SKM-1 treated with dmso at 0.1 percent for 144 hours (cell line): ENCODE results near the gene C4A.
"Not testable (repeated sequence)": the region's sequence is repeated elsewhere in the genome, so short reads cannot be mapped to it uniquely, and the experiment has no call there.

ENCODE experiments used
- DNase-seq: peaks from one replicate; lab custom pipeline; 2025; ENCODE audit not compliant: unreplicated experiment; lab: John Stamatoyannopoulos, UW

C4A gene

DNA sequence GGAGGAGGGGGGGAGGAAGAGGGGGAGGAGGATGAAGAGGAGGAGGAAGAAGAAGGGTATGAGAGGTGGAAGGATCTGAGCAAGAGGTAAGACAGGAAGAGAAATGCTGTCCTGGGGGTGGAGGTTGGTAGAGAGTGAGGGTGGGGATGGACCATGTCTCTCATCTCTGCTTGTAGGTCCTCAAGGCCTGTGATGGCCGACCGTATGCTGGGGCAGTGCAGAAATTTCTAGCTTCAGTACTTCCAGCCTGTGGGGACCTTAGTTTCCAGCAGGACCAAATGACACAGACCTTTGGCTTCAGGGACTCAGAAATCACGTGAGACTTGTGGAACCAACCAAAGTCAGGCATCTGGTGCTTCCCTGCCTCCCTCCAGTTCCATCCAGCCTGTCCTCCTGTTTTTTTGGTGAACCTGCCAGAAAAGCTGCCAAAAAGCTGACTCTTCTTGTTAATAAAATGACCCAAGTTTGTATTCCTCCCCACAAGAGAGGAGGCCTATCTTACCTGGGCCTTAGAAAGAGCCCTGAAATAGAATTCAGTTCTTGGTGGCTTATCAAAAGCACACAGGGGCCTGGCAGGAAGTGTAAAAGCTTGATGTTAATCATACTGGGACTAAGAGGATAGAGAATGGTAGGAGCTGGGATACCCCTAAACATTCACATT is 2.5 kb upstream of the C4A start:
- no peak for DNase-seq

DNA sequence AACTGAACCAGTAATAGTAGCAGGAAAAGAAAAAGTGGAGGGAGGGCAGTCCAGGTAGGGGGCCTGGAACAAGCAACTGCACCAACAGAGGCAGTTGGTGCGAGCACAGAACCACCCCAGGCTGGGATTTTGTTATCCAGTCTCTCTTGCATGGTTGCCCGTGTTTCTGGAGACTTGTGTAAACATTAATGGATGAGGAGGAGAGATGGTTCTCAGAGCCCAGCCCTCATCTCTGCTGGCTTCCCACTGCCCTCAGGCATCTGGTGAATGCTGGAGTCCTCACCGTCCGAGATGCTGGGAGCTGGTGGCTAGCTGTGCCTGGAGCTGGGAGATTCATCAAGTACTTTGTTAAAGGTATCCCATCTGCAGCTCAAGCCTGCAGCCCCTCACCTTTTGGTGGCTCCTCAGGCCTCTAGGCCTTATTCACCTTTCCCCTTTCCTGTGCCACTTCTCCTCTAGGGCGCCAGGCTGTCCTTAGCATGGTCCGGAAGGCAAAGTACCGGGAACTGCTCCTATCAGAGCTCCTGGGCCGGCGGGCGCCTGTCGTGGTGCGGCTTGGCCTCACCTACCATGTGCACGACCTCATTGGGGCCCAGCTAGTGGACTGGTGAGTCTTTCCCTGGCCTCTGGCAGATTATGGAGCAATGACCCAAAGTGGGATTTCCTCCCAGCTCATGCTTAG is 1.5 kb upstream of the C4A start:
- DNase-seq = not testable (repeated sequence)

DNA sequence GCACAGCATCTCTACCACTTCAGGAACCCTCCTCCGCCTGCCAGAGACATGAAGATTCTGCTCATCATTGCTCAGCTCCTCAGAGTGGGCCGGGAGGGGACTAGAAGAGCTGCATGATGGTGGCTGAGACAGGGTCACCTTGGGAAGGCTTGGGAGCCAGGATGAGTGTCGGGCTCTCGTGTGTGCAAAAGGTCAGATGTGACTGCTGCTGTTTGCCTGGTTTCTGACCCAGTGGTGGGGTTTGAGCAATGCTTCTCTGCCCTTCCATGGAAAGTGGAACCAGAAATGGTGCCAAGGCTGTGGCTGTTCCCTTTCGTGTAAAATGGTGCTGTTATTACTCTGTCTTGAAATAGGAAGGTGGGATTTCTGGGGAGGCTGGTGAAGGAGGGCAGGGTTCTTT is 859 bp upstream of the C4A start:
- not testable (repeated sequence) for DNase-seq

DNA sequence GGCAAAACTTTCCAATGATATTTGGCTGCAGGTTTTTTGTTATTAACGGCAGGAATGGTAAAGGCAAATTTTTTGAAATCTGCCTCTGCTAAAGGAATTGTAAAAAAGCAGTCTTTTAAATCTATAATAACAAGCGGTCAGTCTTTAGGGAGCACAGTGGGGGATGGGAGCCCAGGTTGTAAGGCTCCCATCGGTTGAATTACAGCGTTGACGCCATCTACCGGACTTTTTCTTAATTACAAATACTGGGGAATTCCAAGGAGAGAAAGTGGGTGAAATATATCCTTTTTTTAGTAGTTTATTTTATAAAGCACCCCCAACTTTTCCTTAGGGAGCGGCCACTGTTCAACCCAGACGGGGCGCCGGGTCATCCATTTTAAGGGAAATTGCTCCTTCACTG is 7.5 kb downstream of the C4A start:
- not testable (repeated sequence) for DNase-seq

DNA sequence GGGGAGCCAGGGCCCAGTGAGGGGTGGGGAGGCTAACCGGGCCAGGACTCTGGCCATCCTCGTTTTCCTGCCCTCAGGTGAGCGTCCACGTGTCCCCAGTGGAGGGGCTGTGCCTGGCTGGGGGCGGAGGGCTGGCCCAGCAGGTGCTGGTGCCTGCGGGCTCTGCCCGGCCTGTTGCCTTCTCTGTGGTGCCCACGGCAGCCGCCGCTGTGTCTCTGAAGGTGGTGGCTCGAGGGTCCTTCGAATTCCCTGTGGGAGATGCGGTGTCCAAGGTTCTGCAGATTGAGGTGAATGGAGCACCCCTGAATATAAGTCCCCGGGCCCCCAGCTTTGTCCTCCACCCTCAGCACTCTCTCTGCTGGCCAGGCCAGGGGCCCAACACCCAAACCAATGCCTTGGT is 12.6 kb downstream of the C4A start:
- DNase-seq = not testable (repeated sequence)

DNA sequence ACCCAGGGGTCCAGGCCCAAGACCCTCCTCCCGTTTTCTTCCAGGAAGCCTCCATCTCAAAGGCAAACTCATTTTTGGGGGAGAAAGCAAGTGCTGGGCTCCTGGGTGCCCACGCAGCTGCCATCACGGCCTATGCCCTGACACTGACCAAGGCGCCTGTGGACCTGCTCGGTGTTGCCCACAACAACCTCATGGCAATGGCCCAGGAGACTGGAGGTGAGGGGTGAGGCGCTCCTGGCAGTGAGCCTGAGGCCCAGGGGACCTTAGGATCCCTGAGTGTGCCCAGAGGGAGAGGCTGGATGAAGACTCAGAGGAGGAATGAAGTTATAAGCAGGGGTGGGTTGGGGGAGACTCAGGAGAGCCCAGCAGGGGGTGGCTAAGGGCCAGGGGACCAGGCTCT is 14.5 kb downstream of the C4A start:
- DNase-seq = not testable (repeated sequence)

DNA sequence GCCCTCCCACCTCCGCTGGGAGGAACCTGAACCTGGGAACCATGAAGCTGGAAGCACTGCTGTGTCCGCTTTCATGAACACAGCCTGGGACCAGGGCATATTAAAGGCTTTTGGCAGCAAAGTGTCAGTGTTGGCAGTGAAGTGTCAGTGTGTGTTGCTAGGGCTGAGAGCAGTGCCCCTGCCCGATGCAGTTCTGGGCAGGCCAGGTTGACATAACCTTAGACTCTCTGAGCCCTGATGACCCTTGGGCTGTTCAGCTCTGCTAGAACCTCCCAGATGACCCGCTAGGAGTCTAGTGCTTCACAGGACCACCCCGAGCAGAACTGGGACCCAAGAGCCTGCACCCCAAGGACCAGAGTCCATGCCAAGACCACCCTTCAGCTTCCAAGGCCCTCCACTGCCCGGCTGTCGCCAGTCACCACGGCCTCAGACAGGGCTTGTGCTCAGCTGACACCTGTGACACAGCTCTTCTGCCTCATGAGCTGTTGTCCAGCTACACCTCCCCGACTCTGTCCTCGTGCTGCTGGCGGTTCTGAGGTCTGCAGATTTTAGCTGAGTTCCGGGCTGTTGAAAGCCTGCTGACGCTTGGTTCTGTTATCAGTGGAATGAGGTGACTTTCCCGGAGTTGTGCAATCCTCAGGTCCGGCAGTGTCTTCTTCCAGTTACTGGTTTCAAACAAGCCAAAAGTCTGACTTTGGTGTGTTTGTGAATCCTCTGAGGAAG is 20.9 kb downstream of the C4A start:
- DNase-seq = not testable (repeated sequence)

DNA sequence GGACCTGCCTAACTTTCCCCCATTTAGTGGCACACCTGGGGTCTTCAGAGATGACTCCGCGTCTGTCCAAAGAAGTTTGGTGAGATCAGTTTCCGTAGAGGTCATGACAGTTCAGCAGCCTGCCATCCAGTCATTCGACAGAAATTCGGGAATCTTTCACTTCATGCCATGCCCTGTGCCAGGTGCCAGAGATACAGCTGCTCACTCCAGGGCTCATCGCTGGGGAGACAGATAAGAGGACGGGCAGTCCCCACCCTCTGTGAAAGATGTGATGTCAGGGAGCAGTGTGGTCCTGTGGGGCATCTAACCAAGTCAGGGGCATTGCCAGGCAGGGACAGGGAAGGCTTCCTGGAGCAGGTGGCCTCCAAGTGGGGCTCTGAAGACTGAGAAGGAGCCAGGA is 21.4 kb downstream of the C4A start:
- DNase-seq = not testable (repeated sequence)

DNA sequence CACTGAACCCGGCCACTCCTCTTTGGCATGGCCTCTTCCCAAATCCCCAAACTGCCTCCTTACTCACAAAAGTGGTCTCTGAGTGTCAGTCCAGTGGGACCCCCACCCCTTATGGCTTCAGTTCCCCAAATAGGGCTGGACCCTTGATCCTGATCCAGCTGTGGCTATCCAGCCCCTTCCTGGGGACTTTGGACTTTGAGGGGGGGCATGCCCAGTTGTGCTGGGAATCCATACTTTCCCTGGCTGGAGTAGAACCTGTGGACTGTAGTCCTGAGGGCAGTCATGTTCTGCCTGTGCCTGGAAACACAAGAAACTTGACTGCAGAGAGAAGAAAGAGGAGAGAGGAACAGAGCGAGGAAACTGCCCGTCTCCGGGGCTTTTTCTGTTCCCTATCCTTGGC is 22.5 kb downstream of the C4A start:
- not testable (repeated sequence) for DNase-seq

DNA sequence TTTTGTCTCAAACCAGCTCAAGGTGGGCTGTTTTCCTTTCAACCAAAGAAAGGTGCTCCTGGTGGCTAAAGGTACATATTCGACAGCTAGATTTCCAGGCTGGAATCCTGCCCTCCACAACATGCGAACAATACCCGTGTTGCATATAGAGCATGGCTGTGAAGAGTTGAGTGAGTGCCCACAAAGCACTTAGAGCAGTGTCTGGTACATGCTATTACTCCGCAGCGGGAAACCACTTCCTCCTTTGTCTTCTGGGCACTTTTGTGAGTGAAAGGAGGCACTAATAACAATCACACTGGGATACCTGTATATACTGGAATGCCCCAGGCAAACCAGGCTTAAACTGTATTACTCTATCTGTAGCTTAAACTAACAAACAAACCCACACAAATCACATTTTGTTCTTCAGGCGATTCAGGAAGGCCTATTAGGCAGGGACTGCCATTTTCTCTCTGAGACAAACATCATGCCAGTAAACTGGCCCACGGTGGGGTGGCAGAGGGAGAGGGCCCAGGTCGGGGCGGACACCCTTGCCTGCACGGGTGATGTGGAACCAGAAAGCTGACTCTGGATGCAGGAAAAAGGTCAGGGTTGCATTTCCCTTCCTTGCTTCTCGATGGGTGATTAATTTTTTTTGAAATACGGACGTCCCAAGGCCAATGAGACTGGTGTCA is 23.1 kb downstream of the C4A start:
- DNase-seq = not testable (repeated sequence)

DNA sequence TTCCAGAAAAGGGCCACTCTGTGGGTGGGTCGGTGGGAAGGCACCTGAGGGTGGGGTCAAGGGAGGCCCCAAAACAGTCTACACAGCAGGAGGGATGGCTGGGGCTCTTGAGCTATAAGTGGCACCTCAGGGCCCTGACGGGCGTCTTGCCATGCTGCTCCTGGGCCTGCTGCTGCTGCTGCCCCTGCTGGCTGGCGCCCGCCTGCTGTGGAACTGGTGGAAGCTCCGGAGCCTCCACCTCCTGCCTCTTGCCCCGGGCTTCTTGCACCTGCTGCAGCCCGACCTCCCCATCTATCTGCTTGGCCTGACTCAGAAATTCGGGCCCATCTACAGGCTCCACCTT is 23.7 kb downstream of the C4A start:
- DNase-seq = not testable (repeated sequence)

DNA sequence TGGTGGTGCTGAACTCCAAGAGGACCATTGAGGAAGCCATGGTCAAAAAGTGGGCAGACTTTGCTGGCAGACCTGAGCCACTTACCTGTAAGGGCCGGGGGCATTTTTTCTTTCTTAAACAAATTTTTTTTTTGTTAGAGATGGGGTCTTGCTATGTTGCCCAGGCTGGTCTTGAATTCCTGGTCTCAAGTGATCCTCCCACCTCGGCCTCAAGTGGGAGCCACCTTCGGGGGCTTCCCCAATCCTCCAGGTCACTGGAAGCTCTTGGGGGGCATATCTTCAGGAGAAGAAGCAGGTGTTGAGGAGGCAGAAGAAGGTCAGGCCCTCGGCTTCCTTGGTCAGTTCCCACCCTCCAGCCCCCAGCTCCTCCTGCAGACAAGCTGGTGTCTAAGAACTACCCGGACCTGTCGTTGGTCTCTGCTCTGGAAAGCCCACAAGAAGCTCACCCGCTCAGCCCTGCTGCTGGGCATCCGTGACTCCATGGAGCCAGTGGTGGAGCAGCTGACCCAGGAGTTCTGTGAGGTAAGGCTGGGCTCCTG is 24.2 kb downstream of the C4A start:
- not testable (repeated sequence) for DNase-seq

DNA sequence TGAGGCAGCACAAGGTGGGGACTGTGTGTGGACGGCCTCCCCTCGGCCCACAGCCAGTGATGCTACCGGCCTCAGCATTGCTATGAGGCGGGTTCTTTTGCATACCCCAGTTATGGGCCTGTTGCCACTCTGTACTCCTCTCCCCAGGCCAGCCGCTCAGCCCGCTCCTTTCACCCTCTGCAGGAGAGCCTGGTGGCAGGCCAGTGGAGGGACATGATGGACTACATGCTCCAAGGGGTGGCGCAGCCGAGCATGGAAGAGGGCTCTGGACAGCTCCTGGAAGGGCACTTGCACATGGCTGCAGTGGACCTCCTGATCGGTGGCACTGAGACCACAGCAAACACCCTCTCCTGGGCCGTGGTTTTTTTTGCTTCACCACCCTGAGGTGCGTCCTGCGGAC is 25.2 kb downstream of the C4A start:
- DNase-seq = not testable (repeated sequence)

DNA sequence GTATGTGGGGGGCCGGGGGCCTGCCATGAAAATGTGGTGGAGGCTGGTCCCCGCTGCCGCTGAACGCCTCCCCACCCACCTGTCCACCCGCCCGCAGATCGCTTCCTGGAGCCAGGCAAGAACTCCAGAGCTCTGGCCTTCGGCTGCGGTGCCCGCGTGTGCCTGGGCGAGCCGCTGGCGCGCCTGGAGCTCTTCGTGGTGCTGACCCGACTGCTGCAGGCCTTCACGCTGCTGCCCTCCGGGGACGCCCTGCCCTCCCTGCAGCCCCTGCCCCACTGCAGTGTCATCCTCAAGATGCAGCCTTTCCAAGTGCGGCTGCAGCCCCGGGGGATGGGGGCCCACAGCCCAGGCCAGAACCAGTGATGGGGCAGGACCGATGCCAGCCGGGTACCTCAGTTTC is 26.2 kb downstream of the C4A start:
- DNase-seq = not testable (repeated sequence)

DNA sequence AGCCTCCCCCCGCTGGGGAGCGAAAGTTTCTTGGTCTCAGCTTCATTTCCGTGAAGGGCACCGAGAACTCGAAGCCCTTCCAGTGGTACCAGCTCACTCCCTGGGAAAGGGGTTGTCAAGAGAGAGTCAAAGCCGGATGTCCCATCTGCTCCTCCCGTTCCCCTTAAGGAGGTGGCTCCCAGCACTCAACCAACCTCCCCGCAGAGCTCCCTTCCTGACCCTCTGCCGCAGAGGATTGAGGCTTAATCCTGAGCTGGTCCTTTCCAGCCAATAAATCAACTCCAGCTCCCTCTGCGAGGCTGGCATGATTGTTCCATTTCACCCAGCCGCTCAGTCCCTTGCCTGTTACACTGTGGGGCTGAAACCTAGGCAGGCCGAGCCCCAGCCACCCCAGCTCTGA is 26.8 kb downstream of the C4A start:
- DNase-seq = not testable (repeated sequence)

DNA sequence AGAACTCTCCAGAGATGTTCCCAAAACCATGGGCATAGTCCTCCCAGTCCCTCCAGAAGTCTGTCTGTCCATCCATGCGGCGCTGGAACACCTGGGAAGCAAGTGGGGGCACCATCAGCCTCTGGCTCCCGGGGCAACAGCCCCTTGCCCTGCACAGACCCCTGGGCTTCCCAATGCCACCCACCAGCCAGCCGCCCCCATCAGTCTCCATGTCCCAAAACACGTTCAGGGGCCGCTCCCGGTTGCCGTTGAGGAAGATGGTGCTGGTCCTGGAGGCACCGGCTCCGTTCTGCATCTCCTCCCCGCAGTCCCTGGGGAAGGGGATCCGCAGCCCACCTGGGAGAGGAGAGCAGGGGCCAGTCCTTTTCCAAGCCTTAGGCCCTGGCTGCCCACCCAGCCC is 27.7 kb downstream of the C4A start:
- DNase-seq = not testable (repeated sequence)

DNA sequence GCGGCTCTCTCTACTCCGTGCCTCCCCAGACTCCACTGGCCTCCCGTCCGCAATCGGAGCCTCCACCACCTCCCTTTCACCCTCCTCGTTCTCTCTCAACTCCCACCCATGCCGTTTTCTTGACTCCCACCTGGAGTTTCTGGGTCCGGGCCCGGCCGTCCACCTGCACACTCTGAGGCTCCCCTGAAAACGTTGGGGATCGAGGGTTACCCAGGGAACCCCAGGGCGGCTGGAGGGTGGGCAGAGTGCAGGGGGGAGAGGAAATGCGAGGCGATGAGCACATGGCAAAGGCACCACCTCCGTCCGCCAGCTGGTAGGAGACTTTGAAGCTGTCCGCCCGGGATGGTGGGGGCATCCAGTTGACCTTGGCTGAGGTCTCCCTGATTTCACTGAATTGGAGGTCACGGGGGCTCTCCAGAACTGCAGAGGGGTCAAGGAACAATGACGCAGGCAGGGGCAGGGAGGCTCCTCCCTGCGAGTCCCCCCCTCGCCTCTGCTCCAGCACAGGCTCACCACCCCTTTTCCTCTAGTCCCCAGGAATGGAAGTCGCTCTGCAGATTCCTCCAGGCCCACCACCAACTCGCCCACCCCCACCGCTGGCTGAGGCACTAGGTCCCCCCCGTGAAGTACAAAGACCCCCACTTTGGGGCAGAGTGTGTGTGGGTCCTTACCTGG is 29.1 kb downstream of the C4A start:
- DNase-seq = not testable (repeated sequence)

DNA sequence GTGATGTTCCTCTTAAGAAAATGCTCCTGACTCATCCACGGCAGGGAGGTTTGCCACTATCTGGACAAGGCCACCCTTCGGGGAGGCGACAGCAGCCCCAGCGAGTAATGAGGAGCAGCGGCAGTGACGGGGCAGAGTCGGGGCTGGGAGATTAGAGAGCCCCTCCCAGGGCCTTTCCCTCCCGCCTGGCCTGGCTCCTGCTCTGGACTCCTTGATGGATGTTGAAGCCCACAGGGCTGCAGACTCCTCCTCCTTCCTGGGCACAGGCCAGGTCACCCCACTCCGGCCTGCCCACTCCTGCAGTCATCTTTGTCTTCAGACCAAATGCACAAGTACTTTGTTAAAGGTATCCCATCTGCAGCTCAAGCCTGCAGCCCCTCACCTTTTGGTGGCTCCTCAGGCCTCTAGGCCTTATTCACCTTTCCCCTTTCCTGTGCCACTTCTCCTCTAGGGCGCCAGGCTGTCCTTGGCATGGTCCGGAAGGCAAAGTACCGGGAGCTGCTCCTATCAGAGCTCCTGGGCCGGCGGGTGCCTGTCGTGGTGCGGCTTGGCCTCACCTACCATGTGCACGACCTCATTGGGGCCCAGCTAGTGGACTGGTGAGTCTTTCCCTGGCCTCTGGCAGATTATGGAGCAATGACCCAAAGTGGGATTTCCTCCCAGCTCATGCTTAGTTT is 31.2 kb downstream of the C4A start:
- not testable (repeated sequence) for DNase-seq

DNA sequence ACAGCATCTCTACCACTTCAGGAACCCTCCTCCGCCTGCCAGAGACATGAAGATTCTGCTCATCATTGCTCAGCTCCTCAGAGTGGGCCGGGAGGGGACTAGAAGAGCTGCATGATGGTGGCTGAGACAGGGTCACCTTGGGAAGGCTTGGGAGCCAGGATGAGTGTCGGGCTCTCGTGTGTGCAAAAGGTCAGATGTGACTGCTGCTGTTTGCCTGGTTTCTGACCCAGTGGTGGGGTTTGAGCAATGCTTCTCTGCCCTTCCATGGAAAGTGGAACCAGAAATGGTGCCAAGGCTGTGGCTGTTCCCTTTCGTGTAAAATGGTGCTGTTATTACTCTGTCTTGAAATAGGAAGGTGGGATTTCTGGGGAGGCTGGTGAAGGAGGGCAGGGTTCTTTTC is 31.9 kb downstream of the C4A start:
- DNase-seq = not testable (repeated sequence)

DNA sequence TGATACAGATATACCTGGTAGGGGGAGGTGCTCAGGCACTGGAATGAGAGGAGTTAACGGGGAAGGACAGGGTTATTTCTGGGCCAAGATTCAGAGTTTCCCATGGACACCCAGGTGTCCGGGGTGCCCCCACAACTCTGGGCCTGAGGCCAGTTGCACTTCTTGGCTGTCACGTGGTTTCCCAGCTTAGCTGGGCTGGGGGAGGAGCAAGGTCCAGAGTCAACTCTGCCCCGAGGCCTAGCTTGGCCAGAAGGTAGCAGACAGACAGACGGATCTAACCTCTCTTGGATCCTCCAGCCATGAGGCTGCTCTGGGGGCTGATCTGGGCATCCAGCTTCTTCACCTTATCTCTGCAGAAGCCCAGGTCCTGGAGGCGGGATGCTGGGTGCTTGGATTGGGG is 32.7 kb downstream of the C4A start, which contains the start of gene C4B:
TSS of gene C4B (plus strand) at position 249 of the 400 bp plus-strand sequence. CDS start at position 300, 51 bp downstream.
- DNase-seq = not testable (repeated sequence)
